Neutrophil (primary cell): ENCODE results near the gene SMC1B.

Source experiments
- H3K27ac ChIP-seq: fragments of 200-600 bp; sonication (generic); 2 replicates; pipeline ENCODE4 v1.5.1; 2016; ENCODE audit warnings: mild to moderate bottlenecking, moderate library complexity
- H3K27me3 ChIP-seq: fragments of 200-600 bp; sonication (generic); 2 replicates; pipeline ENCODE4 v1.6.0; 2016; ENCODE audit warnings: mild to moderate bottlenecking
- H3K36me3 ChIP-seq: fragments of 200-600 bp; sonication (generic); 2 replicates; pipeline ENCODE4 v1.5.1; 2017
- H3K4me1 ChIP-seq, 2 experiments: fragments of 200-600 bp in 1 of 2; sonication (generic) in 1 of 2; 1 replicate in 1 of 2; 2 replicates in 1 of 2; pipeline versions ENCODE4 v1.5.1 to v1.6.1; 2013 to 2016; ENCODE audit warnings: low read depth in 1 of 2, low read length in 1 of 2, mild to moderate bottlenecking in 1 of 2, moderate library complexity in 1 of 2; ENCODE audit not compliant: control insufficient read depth in 1 of 2, insufficient read depth in 1 of 2
- H3K4me3 ChIP-seq, 2 experiments: fragments of 200-600 bp in 1 of 2; sonication (generic) in 1 of 2; 1 replicate in 1 of 2; 2 replicates in 1 of 2; pipeline ENCODE4 v1.5.1; 2013 to 2016; ENCODE audit warnings: low read depth in 1 of 2, low read length in 1 of 2, mild to moderate bottlenecking in 1 of 2, moderate library complexity in 1 of 2
- H3K9me3 ChIP-seq: fragments of 200-600 bp; sonication (generic); 2 replicates; pipeline ENCODE4 v1.5.1; 2016
- TF ChIP-seq, protein P1 (sequence below): fragments of 200-600 bp; sonication (generic); IDR thresholded peaks from 2 replicates; pipeline ENCODE4 v1.5.1; 2016; ENCODE audit warnings: antibody characterized with exemption

The SMC1B gene

DNA sequence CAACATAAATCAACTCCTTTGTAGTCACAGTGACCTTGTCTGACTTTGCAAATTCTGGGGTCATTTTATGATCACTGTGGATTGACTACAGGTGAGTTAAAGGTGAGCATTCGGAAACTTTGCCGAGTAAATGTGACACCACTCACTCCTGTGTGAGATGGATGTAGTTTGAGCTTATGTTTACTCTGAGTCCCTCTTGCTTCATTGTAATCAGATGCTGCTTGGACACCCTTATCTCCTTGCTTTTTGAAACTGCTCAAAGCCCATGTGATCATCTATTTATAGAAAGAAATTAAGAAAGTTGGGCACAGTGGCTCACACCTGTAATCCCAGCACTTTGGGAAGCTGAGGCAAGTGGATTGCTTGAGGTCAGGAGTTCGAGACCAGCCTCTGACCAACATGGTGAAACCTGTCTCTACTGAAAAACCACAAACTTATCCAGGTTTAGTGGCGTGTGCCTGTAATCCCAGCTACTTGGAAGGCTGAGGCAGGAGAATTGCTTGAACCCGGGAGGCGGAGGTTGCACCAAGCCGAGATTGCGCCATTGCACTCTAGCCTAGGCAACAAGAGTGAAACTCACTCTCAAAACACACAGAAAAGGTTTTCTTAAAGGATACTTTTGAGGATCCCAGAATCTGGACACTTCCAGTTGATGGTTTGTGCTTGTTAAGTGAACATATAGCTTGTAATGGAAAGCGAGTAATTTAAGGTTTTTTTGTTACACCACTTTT lies 96.4 kb downstream of the SMC1B start:
- no peak overlapping the region for H3K4me3 ChIP-seq
- peak overlapping the region; percentile 86 for H3K27ac ChIP-seq
- no peaks in the 10 kb centered on the region for H3K9me3 ChIP-seq
- TF ChIP-seq, protein P1, sequence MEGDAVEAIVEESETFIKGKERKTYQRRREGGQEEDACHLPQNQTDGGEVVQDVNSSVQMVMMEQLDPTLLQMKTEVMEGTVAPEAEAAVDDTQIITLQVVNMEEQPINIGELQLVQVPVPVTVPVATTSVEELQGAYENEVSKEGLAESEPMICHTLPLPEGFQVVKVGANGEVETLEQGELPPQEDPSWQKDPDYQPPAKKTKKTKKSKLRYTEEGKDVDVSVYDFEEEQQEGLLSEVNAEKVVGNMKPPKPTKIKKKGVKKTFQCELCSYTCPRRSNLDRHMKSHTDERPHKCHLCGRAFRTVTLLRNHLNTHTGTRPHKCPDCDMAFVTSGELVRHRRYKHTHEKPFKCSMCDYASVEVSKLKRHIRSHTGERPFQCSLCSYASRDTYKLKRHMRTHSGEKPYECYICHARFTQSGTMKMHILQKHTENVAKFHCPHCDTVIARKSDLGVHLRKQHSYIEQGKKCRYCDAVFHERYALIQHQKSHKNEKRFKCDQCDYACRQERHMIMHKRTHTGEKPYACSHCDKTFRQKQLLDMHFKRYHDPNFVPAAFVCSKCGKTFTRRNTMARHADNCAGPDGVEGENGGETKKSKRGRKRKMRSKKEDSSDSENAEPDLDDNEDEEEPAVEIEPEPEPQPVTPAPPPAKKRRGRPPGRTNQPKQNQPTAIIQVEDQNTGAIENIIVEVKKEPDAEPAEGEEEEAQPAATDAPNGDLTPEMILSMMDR, result no peak
- H3K4me1 ChIP-seq, result peaks cover 29 to 44% of the 10 kb centered on the region in 2 experiments
- no peaks in the 10 kb centered on the region for H3K27me3 ChIP-seq
- no peaks in the 10 kb centered on the region for H3K36me3 ChIP-seq

DNA sequence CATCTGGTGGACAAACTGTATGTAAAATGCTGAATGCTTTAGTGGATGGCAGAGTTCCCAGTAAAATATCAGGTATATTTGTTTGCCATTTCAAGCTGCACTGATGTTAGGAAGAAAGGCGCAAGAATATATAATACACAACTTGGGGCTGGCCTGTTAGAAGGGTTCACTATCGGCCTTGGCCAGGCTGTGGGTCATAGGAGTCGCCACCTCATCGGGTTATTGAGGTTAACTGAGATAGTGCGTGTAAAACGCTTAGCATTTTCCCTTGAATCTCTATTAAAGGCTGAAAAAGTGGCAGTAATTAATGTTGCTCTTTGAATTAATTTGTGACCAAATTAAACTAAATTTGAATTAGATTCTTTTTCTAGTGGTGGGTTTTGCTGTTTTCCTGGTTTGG lies 98.6 kb downstream of the SMC1B start:
- H3K27me3 ChIP-seq, result no peaks in the 10 kb centered on the region
- H3K4me3 ChIP-seq, result no peak overlapping the region
- peak overlapping the region; percentile 36 for H3K27ac ChIP-seq
- H3K4me1 ChIP-seq, result peaks cover 37 to 57% of the 10 kb centered on the region in 2 experiments
- H3K36me3 ChIP-seq, result no peaks in the 10 kb centered on the region
- H3K9me3 ChIP-seq, result no peaks in the 10 kb centered on the region
- TF ChIP-seq, protein P1, result no peak

DNA sequence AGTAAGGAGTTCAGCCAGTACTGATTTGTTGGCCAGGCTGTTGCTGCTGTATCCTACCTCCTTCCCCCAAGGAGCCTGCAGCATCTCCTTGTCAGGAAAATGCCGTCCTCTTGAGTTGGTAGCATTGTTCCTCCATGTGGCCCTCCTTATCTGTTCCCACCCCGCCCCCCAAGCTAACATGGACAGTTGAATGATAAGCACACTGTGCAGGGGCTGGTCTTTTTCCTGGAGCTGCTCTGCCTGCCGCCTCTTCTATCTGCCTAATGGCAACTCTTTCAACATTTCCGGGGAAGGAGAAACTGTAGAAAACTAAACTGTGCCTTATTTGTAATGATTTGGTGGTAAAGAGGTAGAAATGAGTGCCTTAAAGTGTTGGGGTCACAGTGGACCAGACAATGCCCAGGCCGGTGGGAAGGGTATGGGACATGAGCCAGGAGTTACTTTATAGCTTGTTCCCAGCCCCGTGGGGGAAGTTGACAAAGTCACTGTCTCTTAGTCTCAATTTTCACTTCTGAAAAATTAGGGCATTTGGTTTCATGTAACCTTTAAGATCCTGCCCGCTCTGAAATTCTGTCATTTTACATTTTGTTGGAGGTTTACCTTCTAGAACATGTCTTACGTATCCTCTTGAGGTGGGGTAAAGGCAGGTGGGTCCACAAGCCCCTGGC lies 99.2 kb downstream of the SMC1B start:
- TF ChIP-seq, protein P1, result no peak
- Histone ChIP-seq H3K27me3 (no peaks in the 10 kb centered on the region), H3K4me1 (peaks cover 34 to 57% of the 10 kb centered on the region in 2 experiments), H3K36me3 (no peaks in the 10 kb centered on the region), H3K27ac (peak overlapping the region; percentile 36), H3K4me3 (no peak overlapping the region), H3K9me3 (no peaks in the 10 kb centered on the region)

DNA sequence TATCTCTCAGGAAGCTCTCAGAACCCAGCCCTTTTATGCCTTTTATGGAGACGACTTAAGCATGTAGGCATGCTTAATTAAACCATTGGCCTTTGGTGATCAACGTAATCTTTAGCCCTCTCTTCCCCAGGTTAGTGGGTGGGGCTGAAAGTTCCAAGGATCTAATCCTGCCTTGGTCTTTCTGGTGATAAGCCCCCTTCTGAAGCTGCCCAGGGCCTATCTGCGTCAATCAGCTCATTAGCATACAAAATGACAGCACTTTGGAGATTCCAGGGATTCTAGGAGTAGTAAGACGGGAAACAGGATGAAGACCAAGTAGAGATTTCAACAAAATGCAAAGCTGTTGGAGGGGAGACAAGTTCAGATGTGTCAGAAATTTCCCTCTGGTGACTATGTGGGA lies 100.5 kb downstream of the SMC1B start:
- H3K4me1 ChIP-seq, result peaks cover 30 to 57% of the 10 kb centered on the region in 2 experiments
- no peaks in the 10 kb centered on the region for H3K36me3 ChIP-seq
- TF ChIP-seq, protein P1, result no peak
- no peaks in the 10 kb centered on the region for H3K9me3 ChIP-seq
- no peak overlapping the region for H3K27ac ChIP-seq
- H3K4me3 ChIP-seq, result no peak overlapping the region
- H3K27me3 ChIP-seq, result no peaks in the 10 kb centered on the region

DNA sequence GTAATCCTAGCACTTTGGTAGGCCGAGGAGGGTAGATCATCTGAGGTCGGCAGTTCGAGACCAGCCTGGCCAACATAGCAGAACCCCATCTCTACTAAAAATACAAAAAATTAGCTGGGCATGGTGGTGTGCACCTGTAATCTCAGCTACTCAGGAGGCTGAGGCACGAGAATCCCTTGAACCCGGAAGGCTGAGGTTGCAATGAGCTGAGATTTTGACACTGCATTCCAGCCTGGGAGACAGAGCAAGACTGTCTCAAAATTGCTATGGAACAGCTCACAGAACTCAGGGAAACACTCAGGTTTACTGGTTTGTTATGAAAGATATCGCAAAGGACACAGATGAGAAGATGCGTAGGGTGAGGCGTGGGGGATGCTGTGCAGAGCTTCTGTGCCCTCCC lies 101.0 kb downstream of the SMC1B start:
- Histone ChIP-seq H3K4me1 (peaks cover 26 to 52% of the 10 kb centered on the region in 2 experiments), H3K4me3 (no peak overlapping the region), H3K27ac (no peak overlapping the region), H3K9me3 (no peaks in the 10 kb centered on the region), H3K36me3 (no peaks in the 10 kb centered on the region), H3K27me3 (no peaks in the 10 kb centered on the region)
- TF ChIP-seq, protein P1, result no peak
